H1 (cell line): ENCODE measurements around the gene TWSG1. TPM values are rescaled to one million over a fixed set of nuclear protein-coding genes. Genes with fewer than 3 reads are reported as not detected.

Experiments used
- CTCF ChIA-PET: fragments of 300-600 bp; sonication (Branson Sonifier 250); formaldehyde crosslinking; loops from one replicate; lab custom pipeline; 2021; ENCODE audit not compliant: partially characterized antibody; lab: Charles Lee
- POLR2A ChIA-PET: fragments of 300-600 bp; sonication (Branson Sonifier 250); formaldehyde crosslinking; loops from one replicate; lab custom pipeline; 2021; ENCODE audit warnings: inconsistent platforms; ENCODE audit not compliant: partially characterized antibody; lab: Charles Lee
- DNase-seq, 2 experiments: peaks; one replicate each; pipeline versions ENCODE4 v3.0.0 to v3.0.0-alpha.2; 2010 to 2022; ENCODE audit warnings: low spot score in 2 of 2, low read depth in 1 of 2, mixed read lengths in 1 of 2
- FAIRE-seq: peaks from 2 replicates; lab custom pipeline; 2011; peaks lifted over from hg19 to GRCh38; lab: Jason Lieb, UNC
- H2AFZ ChIP-seq: 2 replicates; pipeline ENCODE4 v1.8.1; 2012; ENCODE audit warnings: low read length, inconsistent platforms
- H2AK5ac ChIP-seq: 2 replicates; pipeline ENCODE4 v1.6.1; 2013; ENCODE audit warnings: low read depth, low read length
- H2BK120ac ChIP-seq: replicated peaks from 2 replicates; pipeline ENCODE3; 2013; ENCODE audit warnings: low read depth, low read length, inconsistent platforms
- H2BK12ac ChIP-seq: 2 replicates; pipeline ENCODE4 v1.6.1; 2013; ENCODE audit warnings: low read depth, low read length
- H2BK15ac ChIP-seq: 2 replicates; pipeline ENCODE4 v1.6.1; 2013; ENCODE audit warnings: low read length
- H2BK20ac ChIP-seq: 2 replicates; pipeline ENCODE4 v1.6.1; 2013; ENCODE audit warnings: low read length
- H2BK5ac ChIP-seq: 2 replicates; pipeline ENCODE4 v1.6.1; 2013; ENCODE audit warnings: low read depth, low read length
- H3K14ac ChIP-seq: 2 replicates; pipeline ENCODE4 v1.6.1; 2013; ENCODE audit warnings: inconsistent platforms; ENCODE audit not compliant: insufficient read length
- H3K18ac ChIP-seq: 2 replicates; pipeline ENCODE4 v1.6.1; 2013; ENCODE audit warnings: low read length; ENCODE audit errors: extremely low read depth
- H3K23ac ChIP-seq: 2 replicates; pipeline ENCODE4 v1.6.1; 2013; ENCODE audit warnings: inconsistent platforms; ENCODE audit not compliant: insufficient read length
- H3K23me2 ChIP-seq: 2 replicates; pipeline ENCODE4 v1.6.1; 2013; ENCODE audit warnings: low read depth, low read length
- H3K27ac ChIP-seq: 2 replicates; pipeline ENCODE4 v1.6.1; 2011; ENCODE audit warnings: low read depth, low read length, inconsistent platforms
- H3K27me3 ChIP-seq, 4 experiments: replicated peaks in 1 of 4; 1 replicate in 1 of 4; 2 replicates in 3 of 4; pipeline versions ENCODE4 v1.6.1 to v1.8.1; 2011 to 2013; ENCODE audit warnings: low read length in 3 of 4, mild to moderate bottlenecking in 3 of 4, inconsistent platforms in 2 of 4, mixed read lengths in 2 of 4, moderate library complexity in 1 of 4; ENCODE audit not compliant: control insufficient read depth in 3 of 4, insufficient read depth in 3 of 4; ENCODE audit errors: extremely low read depth in 1 of 4
- H3K36me3 ChIP-seq, 4 experiments: 2 replicates each; pipeline versions ENCODE4 v1.6.1 to v1.8.1; 2011 to 2013; ENCODE audit warnings: mild to moderate bottlenecking in 4 of 4, low read length in 3 of 4, moderate library complexity in 2 of 4, control low read depth in 1 of 4, inconsistent platforms in 1 of 4; ENCODE audit not compliant: insufficient read depth in 4 of 4, control insufficient read depth in 2 of 4
- H3K4ac ChIP-seq: replicated peaks from 2 replicates; pipeline ENCODE3; 2013; ENCODE audit warnings: low read length, low read depth, mixed read lengths, inconsistent platforms; ENCODE audit not compliant: insufficient read length
- H3K4me1 ChIP-seq, 4 experiments: replicated peaks in 1 of 4; 1 replicate in 1 of 4; 2 replicates in 3 of 4; pipeline versions ENCODE4 v1.6.1 to v1.8.1; 2011 to 2013; ENCODE audit warnings: low read length in 3 of 4, inconsistent platforms in 2 of 4, mixed read lengths in 1 of 4; ENCODE audit not compliant: insufficient read depth in 4 of 4, control insufficient read depth in 3 of 4
- H3K4me2 ChIP-seq, 2 experiments: 2 replicates each; pipeline versions ENCODE4 v1.6.1 to v1.8.1; 2011 to 2013; ENCODE audit warnings: low read depth in 2 of 2, low read length in 2 of 2, control low read depth in 1 of 2, inconsistent platforms in 1 of 2, mild to moderate bottlenecking in 1 of 2; ENCODE audit not compliant: insufficient read depth in 1 of 2
- H3K4me3 ChIP-seq, 4 experiments: fragments of 200-600, 300-600 bp in 1 of 4; sonication (generic), shearing (Covaris generic), sonication (Bioruptor Twin) in 1 of 4; 2 replicates each; pipeline versions ENCODE4 v1.5.1 to v1.8.1; 2011 to 2016; ENCODE audit warnings: low read length in 4 of 4, low read depth in 3 of 4, control low read depth in 2 of 4, inconsistent platforms in 2 of 4, mild to moderate bottlenecking in 2 of 4, mixed read lengths in 1 of 4, moderate library complexity in 1 of 4; ENCODE audit not compliant: insufficient read depth in 2 of 4; ENCODE audit errors: extremely low read depth in 1 of 4
- H3K56ac ChIP-seq: replicated peaks from 2 replicates; pipeline ENCODE3; 2013; ENCODE audit warnings: low read depth, mild to moderate bottlenecking, mixed read lengths, low read length, inconsistent platforms; ENCODE audit not compliant: insufficient read length
- H3K79me1 ChIP-seq: 2 replicates; pipeline ENCODE4 v1.6.1; 2013; ENCODE audit warnings: low read depth, low read length, control low read depth
- H3K79me2 ChIP-seq, 2 experiments: 2 replicates each; pipeline versions ENCODE4 v1.6.1 to v1.8.1; 2012 to 2013; ENCODE audit warnings: low read length in 2 of 2, mild to moderate bottlenecking in 2 of 2, inconsistent platforms in 1 of 2; ENCODE audit not compliant: insufficient read depth in 2 of 2, control insufficient read depth in 1 of 2
- H3K9ac ChIP-seq, 4 experiments: replicated peaks in 1 of 4; 1 replicate in 1 of 4; 2 replicates in 3 of 4; pipeline versions ENCODE4 v1.6.1 to v1.8.1; 2011 to 2013; ENCODE audit warnings: low read depth in 3 of 4, low read length in 3 of 4, control low read depth in 2 of 4, mild to moderate bottlenecking in 2 of 4, moderate library complexity in 2 of 4, inconsistent platforms in 1 of 4; ENCODE audit errors: extremely low read depth in 1 of 4
- H3K9me3 ChIP-seq, 2 experiments: 2 replicates each; pipeline versions ENCODE4 v1.6.1 to v1.8.1; 2012 to 2013; ENCODE audit warnings: mild to moderate bottlenecking in 2 of 2, moderate library complexity in 2 of 2, control low read depth in 1 of 2, inconsistent platforms in 1 of 2, low read depth in 1 of 2, low read length in 1 of 2, mixed read lengths in 1 of 2; ENCODE audit not compliant: insufficient read depth in 2 of 2
- H4K20me1 ChIP-seq, 2 experiments: replicated peaks in 1 of 2; 2 replicates each; pipeline versions ENCODE3 to v1.8.1; 2011 to 2013; ENCODE audit warnings: inconsistent platforms in 2 of 2, low read length in 2 of 2, mild to moderate bottlenecking in 1 of 2; ENCODE audit not compliant: insufficient read depth in 2 of 2, control insufficient read depth in 1 of 2
- H4K5ac ChIP-seq: 2 replicates; pipeline ENCODE4 v1.6.1; 2013; ENCODE audit warnings: low read length, low read depth, mixed read lengths, inconsistent platforms; ENCODE audit not compliant: insufficient read length
- H4K8ac ChIP-seq: 2 replicates; pipeline ENCODE4 v1.8.0; 2013; ENCODE audit warnings: mild to moderate bottlenecking, moderate library complexity, low read length, inconsistent platforms; ENCODE audit not compliant: insufficient read depth; ENCODE audit errors: extremely low read depth
- H4K91ac ChIP-seq: replicated peaks from 2 replicates; pipeline ENCODE3; 2013; ENCODE audit warnings: low read length, mixed read lengths, inconsistent platforms; ENCODE audit not compliant: insufficient read length
- SAP30 ChIP-seq: fragments of 300-600 bp; sonication (generic); IDR thresholded peaks from 2 replicates; pipeline ENCODE4 v1.7.1; 2012; ENCODE audit warnings: low read length, moderate library complexity, mild to moderate bottlenecking, inconsistent platforms; ENCODE audit not compliant: insufficient read depth, insufficient replicate concordance
- SIN3A ChIP-seq, 2 experiments: IDR thresholded peaks in 1 of 2; conservative IDR thresholded peaks in 1 of 2; 2 replicates each; pipeline ENCODE4 v1.6.1; 2011 to 2012; ENCODE audit warnings: low read length in 2 of 2, improper control_type of control experiment in 1 of 2, low read depth in 1 of 2, mild to moderate bottlenecking in 1 of 2
- SRF ChIP-seq: IDR thresholded peaks from 2 replicates; pipeline ENCODE4 v1.6.1; 2011; ENCODE audit warnings: mild to moderate bottlenecking, low read depth, low read length, moderate library complexity
- TEAD4 ChIP-seq: IDR thresholded peaks from 2 replicates; pipeline ENCODE4 v1.6.1; 2012; ENCODE audit warnings: low read depth, low read length, inconsistent platforms, mixed read lengths
- ZNF274 ChIP-seq: IDR thresholded peaks from 2 replicates; pipeline ENCODE4 v1.7.0; 2012; ENCODE audit warnings: low read length, borderline replicate concordance; ENCODE audit errors: extremely low read depth
- WGBS, 2 experiments: shearing (Covaris generic) in 1 of 2; methylation state at CpG; one replicate each; pipeline versions ENCODE4 v1.1.6 to v1.1.7; 2013 to 2015; ENCODE audit warnings: low lambda C conversion rate in 2 of 2, mixed read lengths in 2 of 2, inconsistent platforms in 1 of 2, low coverage in 1 of 2, missing lambda C conversion rate in 1 of 2; ENCODE audit not compliant: insufficient replicate concordance in 2 of 2, insufficient coverage in 1 of 2, insufficient read length in 1 of 2; ENCODE audit errors: extremely low coverage in 1 of 2, missing lambda C conversion rate in 1 of 2; 5-methylcytosine and 5-hydroxymethylcytosine counted together
- polyA plus RNA-seq, 7 experiments: library from polyadenylated mRNA; depleted of rRNA in 3 of 7; stranded (reverse) in 5 of 7; unstranded in 2 of 7; fragments of >200 nt in 5 of 7; fragments of 200-250 nt in 2 of 7; gene quantifications; 1 replicate in 5 of 7; 2 replicates in 1 of 7; 4 replicates in 1 of 7; pipeline versions ENCODE4 v1.2.1 to v1.2.3, GENCODE V29; 2011 to 2013; ENCODE audit warnings: missing spikeins in 2 of 7, mixed read lengths in 2 of 7
- total RNA-seq: library from RNA; stranded (reverse); fragmentation: NEBNext Ultra II Directional; extraction: Animal tissue kit (Norgen Biotek cat#: 25700); gene quantifications from 2 replicates; pipeline ENCODE4 v1.2.1, GENCODE V29; 2021

TWSG1 gene
- total and polyA plus RNA-seq, 2 of the 8 experiments (the other 6 are each of a cell fraction or from before 2014, with no cell fraction given): 11.8 to 19.8 TPM

DNA sequence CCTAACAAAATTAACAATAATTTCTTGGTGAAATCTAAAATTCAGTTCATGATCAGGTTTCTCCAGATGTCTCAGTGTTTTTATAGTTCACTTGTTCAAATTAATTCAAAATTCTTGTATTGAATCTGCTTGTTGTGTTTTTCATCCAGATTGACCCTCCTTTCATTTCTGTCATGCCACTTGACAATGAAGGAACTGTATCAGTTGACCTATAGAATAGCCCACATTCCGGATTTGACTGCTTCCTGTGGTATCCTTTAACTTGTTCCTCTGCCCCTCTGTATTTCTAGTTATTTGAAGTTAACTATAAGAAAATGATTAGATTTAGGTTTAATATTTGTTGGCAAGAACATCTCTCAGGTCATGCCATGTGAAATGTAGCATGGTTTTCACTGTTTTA is 53.3 kb downstream of the TWSG1 start:
- Histone ChIP-seq H3K14ac (no peak overlapping the region), H2BK20ac (no peak overlapping the region), H3K4me2 (no peak overlapping the region), H2BK15ac (no peak overlapping the region), H3K27me3 (no peaks in the 10 kb centered on the region), H3K56ac (no peak overlapping the region), H4K20me1 (no peaks in the 10 kb centered on the region), H3K79me2 (no peaks in the 10 kb centered on the region), H4K91ac (no peak overlapping the region), H2AK5ac (no peak overlapping the region), H3K9ac (no peak overlapping the region), H3K79me1 (no peaks in the 10 kb centered on the region), H3K9me3 (no peaks in the 10 kb centered on the region; a peak in 1 of 4 replicates), H3K4ac (no peak overlapping the region), H3K4me3 (no peak overlapping the region), H3K23ac (no peak overlapping the region), H3K23me2 (no peaks in the 10 kb centered on the region), H3K18ac (no peak overlapping the region), H3K27ac (no peak overlapping the region), H4K8ac (no peak overlapping the region), H4K5ac (no peak overlapping the region), H3K36me3 (no peaks in the 10 kb centered on the region), H2BK12ac (no peak overlapping the region), H3K4me1 (no peaks in the 10 kb centered on the region), H2BK5ac (no peak overlapping the region), H2AFZ (no peak overlapping the region), H2BK120ac (no peak overlapping the region)
- ChIA-PET POLR2A (no interaction called here), CTCF (no interaction called here)
- WGBS, 2 experiments: 86% methylated on average over 1 of the region's 1 CpG; no CpG with 5 or more reads in 1 of the 2 experiments
- TF ChIP-seq ZNF274 (no peak), SIN3A (conservative IDR thresholded peaks at IDR 0.05 in 1 of 2, IDR thresholded peaks at IDR 0.05 in 1 of 2; ENCODE audit: low read depth in 1 of 2, low read length in 2 of 2) (no peak), TEAD4 (no peak), SRF (no peak), SAP30 (no peak)
- no peak for DNase-seq
- FAIRE-seq: no peak
